Fibroblast of the conjunctiva (primary cell): ENCODE results near the gene GLYR1.
"Not testable (repeated sequence)": the region's sequence is repeated elsewhere in the genome, so short reads cannot be mapped to it uniquely, and the experiment has no call there.

Source experiments
- DNase-seq: peaks from one replicate; pipeline ENCODE4 v3.0.0-alpha.2; 2010; ENCODE audit warnings: low read depth

GLYR1 gene

DNA sequence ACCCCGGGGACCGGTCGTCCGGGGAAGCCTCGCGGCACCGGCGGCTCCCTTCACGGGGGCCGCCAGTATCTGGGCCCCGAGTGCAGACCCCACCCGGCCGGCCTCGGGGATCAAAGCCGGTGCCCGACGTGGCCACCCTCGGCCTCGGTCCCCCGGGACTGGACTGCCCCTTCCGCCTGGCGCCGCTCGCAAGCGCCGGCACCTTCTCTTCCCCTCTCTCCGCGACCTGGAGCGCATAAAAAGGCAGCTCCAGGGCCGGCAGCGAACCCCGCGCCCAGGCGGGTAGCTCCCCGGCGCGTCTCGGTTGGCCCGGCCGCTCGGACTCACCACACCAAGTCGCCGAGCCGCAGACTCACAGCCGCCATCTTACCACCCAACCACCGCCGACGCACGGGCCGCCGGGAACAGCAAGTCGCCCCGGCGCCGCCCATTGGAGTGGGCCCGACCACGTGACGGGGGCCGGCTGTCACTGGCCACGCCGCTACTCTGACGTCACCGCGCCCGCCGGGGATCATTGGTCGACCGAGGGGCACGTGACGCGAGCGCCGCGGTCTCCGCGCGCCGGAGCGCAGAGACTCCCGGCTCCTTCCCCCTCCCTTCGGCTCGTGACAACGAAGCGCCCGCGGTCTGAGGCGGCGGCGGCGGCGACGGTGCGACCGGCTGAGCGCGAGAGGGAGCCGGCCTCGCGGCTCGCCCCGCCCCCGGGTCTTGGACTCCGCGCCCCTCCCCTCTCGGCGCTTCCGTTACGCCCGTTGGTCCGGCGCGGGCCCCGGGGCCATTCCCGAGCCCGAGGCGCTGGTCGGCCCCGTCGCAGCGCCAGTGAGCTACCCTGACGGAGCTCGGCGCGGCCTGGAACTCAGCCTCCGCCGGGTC lies at the start of gene GLYR1, which contains the start of gene UBN1:
TSS of gene GLYR1 (minus strand) at position 388 of the 873 bp plus-strand sequence. CDS start at position 365, 23 bp downstream.
TSS of gene UBN1 (plus strand) at position 581 of the 873 bp plus-strand sequence. CDS start 5,437 bp downstream, outside the sequence.
- peak; percentile 94 for DNase-seq

DNA sequence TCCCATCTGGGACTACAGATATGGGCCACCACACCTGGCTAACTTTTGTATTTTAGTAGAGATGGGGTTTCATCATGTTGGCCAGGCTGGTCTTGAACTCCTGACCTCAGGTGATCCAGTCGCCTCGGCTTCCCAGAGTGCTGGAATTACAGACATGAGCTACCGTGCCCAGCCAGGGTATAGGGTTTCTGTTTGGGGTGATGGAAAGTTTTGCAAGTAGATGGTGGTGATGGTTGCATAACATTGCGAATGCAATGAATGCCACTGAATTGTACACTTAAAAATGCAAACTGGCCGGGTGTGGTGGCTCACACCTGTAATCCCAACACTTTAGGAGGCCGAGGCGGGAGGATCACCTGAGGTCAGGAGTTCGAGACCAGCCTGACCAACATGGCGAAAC lies 49.7 kb upstream of the GLYR1 start:
- not testable (repeated sequence) for DNase-seq

DNA sequence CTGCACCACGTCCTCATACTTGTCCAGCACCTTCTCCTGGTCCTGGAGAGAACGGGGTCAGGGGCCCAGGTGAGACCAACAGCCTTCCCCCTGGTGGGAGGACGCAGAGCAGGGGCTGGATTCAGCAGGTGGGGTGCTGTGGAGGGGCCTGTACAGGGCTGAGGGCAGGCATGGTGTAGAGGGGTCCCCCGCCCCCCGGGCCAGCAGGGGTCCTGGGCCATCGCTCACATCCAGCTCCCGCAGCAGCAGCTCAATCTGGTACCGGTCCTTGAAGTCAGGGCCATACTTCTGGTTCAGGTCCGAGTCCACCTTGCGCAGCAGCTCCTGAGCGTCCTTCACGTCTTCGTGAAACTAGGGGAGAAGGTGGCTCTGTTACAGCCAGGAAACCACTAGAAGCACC lies 48.3 kb upstream of the GLYR1 start:
- DNase-seq, result no peak

DNA sequence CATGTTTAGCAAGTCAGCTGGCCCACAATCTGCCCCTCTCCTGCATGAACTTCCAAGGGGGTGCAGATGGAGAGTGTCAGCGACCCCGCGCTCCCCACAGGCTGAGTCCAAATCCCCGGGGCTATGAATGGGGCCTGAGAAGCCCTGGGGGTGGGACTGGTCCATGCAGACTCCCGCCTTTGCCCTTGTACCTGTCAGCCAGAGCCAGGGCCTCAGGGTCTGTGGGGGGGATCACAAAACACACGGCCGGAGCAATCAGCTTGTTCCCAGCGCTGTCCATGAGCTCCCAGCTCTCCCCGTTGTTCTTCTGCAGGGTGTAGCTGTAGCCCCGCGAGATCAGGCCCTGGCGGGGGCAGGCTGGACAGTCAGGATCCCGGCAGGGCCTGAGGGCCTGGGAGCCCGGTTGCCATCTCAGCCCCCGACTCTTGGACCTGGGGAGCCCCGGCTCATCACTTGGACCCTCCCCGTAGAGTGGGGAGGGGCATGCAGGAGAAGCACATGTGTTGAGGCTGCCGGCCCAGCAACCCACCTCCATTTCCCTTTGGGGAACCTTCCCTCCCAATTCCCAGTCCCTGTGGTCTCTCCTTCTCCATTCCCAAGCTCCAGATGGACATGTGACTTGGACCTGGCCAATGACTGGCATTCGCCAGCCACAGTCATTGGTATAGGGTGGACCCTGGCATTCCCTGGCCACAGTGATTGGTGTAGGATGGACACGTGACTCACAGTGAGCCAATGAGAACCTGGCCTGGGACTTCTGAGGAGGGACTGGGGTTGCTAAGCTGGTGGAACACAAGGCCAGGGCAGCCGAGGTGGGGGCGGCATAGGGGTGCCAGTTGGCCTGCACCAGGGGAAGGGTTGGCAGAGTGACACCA lies 47.4 kb upstream of the GLYR1 start:
- no peak for DNase-seq

DNA sequence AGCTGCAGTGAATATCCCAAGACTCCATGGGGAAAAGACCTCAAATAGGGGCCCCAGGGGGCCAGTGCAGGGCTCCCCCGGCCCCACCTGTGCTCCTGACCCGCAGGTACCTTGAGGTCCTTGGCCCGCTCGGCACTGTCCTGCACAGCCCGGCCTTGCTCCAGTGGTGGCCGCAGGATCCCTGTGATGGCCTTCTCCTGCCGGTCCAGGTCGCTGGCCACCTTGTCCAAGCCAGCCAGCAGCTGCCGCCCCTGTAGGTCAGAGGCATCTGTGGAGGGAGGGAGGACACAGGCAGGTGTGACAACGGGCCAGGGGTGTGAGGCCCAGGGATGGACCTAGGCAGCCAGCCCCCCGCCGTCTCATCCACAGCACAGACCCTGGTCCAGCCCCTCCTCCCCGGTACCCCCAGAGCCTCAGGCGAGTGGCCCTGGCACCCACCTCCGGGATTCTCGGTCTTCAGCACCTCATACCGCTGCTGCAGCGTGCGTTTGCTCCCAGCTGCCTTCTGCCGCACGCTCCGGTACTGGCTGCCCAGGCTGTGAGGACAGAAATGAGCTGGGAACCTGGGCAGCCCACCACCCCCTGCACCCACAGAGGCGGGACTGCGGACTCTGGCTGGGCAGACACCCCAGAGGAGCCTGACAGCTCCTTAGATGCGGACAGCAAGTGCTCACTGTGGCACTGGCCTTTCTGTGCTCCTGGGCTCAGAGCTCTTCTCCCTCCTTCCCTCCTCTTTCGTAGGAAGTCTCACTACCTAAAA lies 46.2 kb upstream of the GLYR1 start:
- no peak for DNase-seq

DNA sequence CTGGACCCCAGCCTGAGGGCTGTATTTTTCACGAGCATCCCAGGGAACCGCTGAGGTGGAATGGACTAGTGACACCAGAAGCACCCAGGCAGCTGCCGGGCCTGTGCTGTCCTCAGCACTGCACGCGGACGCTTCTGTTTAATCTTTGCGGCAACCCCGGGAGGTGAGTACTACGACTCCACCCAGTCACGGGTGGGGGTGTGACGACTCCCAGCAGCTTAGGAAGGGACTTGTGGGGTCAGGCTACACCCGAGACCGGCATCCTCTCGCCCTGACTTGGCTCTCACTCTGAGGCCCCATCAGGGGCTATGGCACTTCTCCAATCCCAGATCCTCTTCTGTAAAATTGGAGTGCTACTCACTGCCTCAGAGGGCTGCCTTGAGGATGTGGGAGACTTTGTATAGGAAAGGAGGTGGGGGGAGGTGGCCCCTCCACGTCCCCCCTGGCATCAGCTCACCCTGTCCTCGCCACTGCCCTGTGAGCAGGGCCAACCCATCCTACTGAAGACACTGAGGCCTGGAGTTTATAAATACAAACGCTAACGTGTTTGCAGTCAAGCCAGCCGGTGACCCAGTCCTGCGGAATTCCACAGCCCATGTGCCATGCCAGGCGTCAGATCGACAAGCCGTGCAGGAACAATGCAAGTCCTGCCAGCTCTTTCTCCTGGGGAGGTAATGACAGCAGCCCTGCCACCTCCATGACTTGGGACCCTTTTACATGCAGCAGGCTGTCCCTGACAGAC lies 45.4 kb upstream of the GLYR1 start:
- DNase-seq, result peak; percentile 49

DNA sequence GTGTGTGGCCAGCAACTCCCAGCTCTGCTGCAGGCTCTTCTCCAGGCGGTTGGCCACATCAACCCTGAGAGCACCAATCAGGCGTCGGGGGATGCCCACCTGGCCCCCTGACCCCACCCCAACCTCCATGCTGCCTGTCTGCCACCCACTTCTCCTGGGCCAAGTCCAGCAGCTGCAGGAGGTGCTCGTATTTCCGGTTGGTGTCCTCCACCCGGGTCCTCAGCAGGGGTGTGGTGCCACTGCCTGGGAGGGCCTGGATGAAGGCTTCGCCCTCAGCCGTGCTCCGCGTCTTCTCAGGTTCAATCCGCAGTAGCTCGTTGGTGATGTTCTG lies 44.8 kb upstream of the GLYR1 start:
- DNase-seq, result no peak

DNA sequence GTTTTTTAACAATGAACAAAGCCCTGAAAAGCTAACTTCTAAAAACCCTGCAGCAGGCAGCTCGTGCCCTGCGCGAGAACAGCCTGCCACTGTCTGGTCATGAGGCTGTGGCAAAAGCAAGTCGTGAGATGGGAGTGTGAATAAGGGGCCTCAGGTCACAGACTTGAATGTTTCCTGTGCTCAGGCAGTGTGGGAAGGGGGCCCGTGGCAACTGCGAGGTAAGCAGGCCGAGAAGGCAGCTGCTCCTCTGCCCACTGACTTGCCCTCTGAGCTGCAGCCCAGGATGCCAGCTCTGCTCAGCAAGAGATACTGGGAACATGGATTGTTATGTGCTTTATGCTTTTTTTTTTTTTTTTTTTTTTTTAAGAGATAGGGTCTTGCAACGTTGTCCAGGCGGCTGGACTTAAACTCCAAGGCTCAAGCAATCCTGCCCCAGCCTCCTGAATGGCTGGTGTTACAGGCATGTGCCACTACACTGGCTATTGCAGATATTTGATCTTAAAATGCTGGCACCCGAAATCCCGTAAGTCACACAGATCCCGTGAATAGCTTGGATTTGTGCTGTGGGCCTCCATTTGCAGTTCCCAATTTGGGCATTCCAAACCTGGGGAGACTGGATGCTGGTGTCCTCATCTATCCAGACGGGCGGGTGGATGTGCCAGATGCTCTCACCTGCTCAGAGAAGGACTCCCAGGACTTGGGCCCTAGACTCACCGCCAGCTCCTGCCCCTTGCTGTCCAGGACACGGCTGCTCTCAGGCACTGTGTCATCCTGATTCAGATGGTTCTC lies 44.2 kb upstream of the GLYR1 start:
- DNase-seq, result no peak

DNA sequence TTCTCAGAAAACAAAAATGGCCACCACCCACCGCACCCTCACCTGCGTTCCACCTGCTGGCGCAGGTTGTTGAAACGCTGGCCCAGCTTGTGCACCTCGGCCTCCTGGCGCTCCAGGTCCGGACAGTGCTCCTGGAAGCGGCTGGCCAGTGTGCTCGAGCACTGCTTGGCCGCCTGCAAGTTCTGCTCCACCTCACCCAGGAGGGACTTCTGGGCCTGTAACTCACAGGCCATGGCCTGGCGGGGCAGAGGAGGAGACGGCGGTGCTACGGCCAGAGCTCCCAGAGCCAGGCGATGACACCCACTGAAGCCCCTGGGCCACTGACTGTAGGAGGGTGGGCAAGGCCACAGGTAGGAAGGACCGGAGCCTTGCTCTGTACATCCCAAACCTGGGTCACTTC lies 43.6 kb upstream of the GLYR1 start:
- DNase-seq, result no peak

DNA sequence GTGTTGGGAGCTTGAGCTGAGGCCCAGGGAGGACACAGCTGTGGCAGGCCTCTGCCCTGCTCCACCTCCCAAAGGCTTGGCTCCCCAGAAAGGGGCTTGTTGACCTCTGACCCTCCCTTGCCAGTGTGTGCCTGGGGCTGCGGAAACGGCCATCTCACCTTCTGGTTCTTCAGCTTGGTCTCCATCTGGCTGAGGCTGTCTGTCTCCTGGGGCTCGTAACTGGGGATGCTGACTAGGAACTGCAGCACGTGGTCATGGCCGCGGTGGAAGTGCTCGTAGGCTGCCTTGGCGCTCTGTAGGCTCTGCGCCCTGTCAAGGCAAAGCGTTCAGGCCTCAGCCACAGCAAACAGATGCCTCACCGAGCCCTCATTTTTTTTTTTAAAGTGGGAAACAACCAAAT lies 42.9 kb upstream of the GLYR1 start:
- DNase-seq, result no peak

DNA sequence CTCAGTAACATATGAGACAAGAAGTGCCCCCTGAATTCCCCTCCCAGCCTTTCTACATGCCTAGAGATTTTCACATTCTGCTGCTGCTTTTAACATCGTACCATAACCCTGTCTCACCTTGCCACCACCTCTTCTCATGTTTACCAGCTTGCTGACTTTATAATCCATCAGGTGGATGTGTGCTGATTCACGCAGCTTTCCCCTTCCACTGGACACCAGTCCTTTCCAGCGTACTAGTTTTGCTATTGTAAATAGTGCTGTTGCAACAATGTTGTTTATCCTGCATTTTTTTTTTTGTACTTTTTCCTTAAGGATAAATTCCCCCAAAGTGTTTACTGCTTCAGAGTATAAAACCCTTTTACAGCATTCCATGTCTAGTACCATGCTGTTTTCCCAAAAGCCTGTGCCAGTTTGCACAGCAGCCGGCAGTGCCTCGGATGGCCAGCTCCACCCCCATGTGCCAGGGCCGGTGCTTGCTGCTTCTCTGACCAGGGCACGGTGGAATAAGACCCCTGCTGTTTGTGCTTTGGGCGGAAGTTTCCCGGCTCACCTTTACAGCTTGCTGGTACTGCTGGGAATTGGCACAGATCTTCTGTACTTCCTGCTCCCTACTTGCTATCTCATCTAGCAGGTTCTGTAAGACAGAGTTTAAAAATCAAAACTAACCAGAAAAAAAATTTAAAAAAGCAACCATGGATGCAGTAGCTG lies 41.5 kb upstream of the GLYR1 start:
- no peak for DNase-seq

DNA sequence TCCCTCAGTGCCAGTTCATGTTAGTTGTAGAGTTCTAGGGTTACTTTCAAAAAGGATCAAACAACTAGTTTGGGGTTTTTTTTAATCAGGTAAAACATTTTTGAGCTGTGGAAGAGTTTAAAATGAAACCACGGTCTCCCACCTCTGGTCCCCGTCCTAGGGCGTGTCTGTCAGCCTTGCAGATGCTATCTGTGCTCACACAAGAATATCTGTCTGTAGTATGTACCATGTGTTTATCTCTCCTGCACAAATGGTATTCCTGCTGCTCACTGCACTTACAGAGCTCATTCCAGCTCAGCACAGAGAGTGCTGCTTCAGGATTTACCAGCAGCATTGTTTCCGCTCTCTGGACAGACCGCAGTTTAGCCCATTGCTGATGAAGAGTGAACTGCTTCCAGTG lies 39.1 kb upstream of the GLYR1 start:
- no peak for DNase-seq

DNA sequence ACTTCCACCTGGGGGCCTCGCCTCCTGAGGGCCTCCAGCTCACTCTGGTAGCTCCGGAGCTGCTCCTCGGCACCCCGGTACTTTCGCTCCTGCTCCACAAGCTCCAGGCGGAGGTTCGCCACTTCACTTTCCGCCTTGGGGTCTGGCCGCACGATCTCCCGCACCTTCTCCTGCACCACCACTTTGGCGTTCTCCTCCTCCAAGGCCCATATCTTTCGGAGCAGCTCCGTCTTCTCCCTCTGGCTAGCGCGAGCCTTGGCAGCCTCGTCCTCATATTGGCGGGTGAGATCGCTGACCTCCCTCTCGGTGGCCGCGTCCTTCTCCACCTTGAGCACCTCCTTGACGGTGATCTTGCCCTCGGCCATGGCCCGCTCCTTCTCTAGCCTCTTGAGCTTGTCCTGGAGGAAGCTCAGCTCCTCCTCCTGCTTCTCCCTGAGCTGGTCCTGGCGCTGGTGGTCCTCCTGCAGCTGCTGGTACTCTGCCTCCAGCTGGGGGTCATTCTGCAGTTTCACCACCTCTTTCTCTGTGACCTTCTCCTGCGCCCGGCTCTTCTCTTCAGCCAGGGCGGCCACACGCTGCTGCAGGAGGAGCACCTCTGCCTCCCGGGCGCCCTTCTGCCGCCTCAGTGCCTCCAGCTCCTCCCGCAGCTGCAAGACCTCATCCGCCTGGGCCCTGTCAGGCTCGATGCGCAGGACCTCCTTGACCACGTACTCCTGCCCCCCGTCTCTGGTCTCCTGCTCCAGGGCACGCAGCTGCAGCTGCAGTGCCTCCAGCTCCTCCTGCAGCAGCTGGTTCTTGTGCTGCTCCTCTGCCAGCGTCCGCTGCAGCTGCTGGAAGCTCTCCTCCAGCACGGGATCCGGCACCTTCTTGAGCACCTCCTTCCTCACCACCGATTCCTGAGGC lies 38.1 kb upstream of the GLYR1 start:
- DNase-seq, result no peak

DNA sequence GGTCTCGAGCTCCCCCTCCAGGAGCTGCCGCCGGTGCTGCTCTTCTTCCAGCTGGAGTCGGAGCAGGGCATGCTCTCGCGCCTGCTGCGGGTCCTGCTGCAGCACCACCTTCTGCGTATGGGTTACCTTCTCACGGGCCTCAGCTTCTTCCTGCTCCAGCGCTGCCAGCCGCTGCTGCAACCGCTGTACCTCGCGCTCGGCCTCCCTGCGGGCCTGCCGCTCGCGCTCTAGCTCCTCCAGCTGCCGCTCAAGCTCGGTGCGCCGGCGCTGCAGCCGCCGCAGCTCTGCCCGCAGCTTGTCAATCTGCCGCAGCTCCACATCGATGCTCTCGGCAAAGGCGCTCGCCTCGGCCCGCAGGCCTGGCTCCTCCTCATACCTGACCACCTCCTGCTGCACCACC lies 37.1 kb upstream of the GLYR1 start:
- DNase-seq, result no peak

DNA sequence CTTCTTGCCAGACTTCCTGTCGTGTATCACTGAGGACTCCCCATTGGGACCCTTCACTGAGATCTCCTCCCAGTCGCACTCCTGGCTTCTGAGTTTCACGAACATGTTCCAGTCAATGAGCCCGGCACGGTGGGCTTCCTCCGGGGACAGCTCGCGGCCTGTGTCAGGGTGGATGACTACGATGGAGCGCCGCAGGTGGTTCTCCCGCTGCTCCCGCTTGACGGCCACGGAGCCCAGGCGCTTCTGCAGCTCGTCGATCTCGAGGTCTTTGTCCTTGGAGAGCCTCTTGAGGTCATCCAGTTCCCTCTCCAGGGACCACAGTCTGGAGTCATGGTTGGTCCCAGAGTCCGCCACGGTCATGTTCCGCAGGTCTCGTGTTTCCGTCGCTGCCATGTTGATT lies 36.4 kb upstream of the GLYR1 start:
- no peak for DNase-seq

DNA sequence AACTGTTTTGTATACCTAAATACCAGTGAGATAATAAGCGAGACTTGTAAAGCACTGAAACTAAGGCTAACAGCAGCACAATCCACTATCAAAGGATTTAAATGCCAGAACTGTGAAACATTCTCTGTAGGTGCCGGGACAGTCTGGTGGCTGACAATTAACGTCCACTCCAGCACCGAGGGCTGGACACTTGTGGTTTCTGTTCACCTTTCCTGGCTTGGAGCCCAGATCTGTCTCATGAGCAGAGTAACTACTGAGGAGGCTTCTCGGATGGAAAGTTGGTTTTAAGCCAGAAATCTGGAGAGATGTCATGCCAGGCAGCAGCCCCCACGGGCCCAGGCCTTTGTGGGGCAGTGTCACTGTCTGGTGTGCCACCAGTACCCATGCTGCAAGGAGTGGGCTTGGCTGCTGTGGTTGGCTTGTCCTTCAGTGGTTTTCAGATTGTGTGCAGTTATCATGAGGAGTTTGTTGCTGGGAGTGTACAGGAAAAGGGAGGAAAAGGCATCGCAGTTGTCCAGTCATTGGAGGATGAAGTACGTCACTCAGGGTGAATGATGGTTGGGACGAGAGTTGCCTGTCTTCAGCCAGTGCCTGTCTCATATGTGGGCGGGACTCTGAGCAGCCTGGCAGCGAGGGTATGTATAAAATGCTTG lies 35.7 kb upstream of the GLYR1 start:
- DNase-seq, result no peak

DNA sequence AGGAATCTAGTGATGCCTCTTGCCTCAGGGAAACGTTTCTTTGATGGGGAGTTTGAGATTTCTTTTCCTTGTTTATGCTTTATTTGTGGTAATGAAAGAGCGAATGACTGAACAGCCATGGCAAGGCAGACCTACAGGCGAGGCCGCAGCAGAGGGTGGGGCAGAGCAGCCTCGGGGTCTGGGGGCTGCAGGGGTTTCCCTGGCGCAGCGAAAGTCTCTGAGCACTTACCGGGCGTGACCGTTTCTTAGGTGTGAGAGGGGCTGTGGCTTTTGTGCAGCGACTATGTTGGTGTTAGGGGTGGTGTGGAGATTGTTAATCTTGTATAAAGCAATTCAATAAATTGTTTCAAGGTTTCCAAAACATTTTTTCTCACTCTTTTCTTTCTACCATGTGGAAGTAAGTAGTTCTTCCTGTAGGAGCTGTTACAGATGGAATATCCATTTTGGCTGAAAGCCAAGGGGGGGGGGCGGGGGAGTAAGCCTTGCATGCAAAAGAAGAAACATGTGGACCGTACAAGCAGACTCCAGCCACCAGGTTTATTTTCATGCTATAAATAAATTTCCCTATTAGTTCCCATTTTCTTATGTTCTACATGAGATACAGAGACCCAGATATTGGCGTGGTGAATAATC lies 35.0 kb upstream of the GLYR1 start:
- DNase-seq, result peak; percentile 32

DNA sequence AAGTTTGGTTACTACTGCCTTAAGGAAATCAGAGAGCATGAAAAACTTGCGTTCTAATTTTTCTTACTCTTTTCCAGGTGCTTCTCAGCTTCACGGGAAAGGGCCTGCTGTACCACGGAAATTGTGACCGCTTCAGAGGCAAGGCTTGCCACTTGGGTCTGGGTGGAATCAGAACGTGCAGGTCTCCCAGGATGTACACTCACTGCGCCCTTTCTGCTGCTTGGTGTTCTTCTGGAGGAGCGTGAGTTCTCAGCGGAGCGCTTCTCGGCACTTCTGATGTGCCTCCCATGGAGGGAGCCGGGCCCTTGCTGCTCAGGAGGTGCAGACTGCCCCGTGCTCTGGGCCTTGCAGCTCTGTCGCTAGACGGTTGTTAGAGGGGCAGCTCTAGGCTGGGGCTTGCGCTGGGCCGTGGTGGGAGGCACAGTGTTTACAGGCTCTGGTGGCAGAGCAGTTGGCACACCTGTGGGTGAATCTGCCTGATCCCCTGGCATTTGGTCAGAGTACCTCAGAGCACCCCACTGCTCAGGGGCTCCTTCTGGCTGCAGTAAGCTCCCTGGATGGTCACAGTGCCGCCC lies 33.0 kb upstream of the GLYR1 start:
- no peak for DNase-seq
